Esophagus squamous epithelium (tissue), 5 donors: Measurements from ENCODE around the gene RIT2. TPM values are rescaled to one million over a fixed set of nuclear protein-coding genes. Genes with fewer than 3 reads are reported as not detected.

Experiments used
- DNase-seq: peaks from one replicate; lab custom pipeline; 2025; lab: John Stamatoyannopoulos, UW
- H3K27ac ChIP-seq, 4 donors: fragments of 200-600 bp; sonication (generic); one replicate each; pipeline ENCODE4 v1.5.1; 2016 to 2019; ENCODE audit warnings: mild to moderate bottlenecking in 1 of 4
- H3K27me3 ChIP-seq, 4 donors: fragments of 200-600 bp; sonication (generic); 1 replicate in 3 of 4; 2 replicates in 1 of 4; pipeline versions ENCODE4 v1.5.1 to v1.6.0; 2017 to 2021; ENCODE audit warnings: antibody characterized with exemption in 1 of 4
- H3K36me3 ChIP-seq, 3 donors: fragments of 200-600 bp; sonication (generic); one replicate each; pipeline ENCODE4 v1.5.1; 2016 to 2019
- H3K4me1 ChIP-seq, 3 donors: fragments of 200-600 bp; sonication (generic); one replicate each; pipeline ENCODE4 v1.5.1; 2017 to 2019
- H3K4me3 ChIP-seq, 4 donors: fragments of 200-600 bp; sonication (generic); 1 replicate in 3 of 4; 2 replicates in 1 of 4; pipeline ENCODE4 v1.5.1; 2016 to 2019; ENCODE audit warnings: mild to moderate bottlenecking in 2 of 4, moderate library complexity in 1 of 4
- H3K9me3 ChIP-seq, 3 donors: fragments of 200-600 bp; sonication (generic); one replicate each; pipeline ENCODE4 v1.5.1; 2016 to 2019
- POLR2A ChIP-seq, 4 donors: fragments of 450-650 bp; IDR thresholded peaks; one replicate each; pipeline ENCODE4 v1.6.1; 2017; ENCODE audit warnings: antibody characterized with exemption in 4 of 4, mild to moderate bottlenecking in 4 of 4, moderate library complexity in 3 of 4
- WGBS, 2 donors: methylation state at CpG; one replicate each; pipeline ENCODE4 v1.1.5; 2018; 5-methylcytosine and 5-hydroxymethylcytosine counted together
- intact Hi-C: fragments of 100-400 bp; cut with DNase I; formaldehyde crosslinking; loops from one replicate; pipeline ENCODE4 v1.15.0; 2022
- total RNA-seq, 4 donors: library from RNA; depleted of rRNA; stranded (reverse); fragments of >200 nt; gene quantifications; one replicate each; pipeline ENCODE4 v1.1.0, GENCODE V29; 2016
- TF ChIP-seq, protein P1 (sequence below), 6 experiments: fragments of 450-650 bp in 4 of 6; fragments of 200-600 bp in 2 of 6; sonication (generic) in 2 of 6; IDR thresholded peaks; one replicate each; pipeline ENCODE4 v1.5.1; 2016 to 2019; ENCODE audit warnings: antibody characterized with exemption in 6 of 6, mild to moderate bottlenecking in 4 of 6, moderate library complexity in 4 of 6
- donor health status: DM: yes; HTN: yes; CAD: no.

RIT2 gene
- total RNA-seq, 4 donors from 2014 or later: not detected

DNA sequence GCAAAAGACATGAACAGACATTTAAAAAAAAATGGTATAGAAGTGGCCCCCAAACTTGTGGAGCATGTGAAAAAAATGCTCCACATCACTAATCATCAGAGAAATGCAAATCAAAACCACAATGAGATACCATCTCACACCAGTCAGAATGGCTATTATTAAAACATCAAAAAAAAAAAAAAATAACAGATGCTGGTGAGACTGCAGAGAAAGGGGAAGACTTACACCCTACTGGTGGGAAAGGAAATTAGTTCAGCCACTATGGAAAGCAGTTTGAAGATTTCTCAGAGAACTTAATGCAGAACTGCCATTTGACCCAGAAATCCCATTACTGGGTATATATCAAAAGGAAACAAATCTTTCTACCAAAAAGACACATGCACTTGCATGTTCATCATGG, 164.8 kb downstream of the RIT2 start:
- Histone ChIP-seq H3K36me3 (no peaks in the 10 kb centered on the region), H3K4me3 (no peak overlapping the region), H3K9me3 (no peaks in the 10 kb centered on the region), H3K4me1 (no peaks in the 10 kb centered on the region), H3K27ac (no peak overlapping the region), H3K27me3 (no peaks in the 10 kb centered on the region)
- intact Hi-C loops: no loop called here
- no peak for DNase-seq
- TF ChIP-seq POLR2A (IDR thresholded peaks at IDR 0.05): no peak
- TF ChIP-seq, protein P1, sequence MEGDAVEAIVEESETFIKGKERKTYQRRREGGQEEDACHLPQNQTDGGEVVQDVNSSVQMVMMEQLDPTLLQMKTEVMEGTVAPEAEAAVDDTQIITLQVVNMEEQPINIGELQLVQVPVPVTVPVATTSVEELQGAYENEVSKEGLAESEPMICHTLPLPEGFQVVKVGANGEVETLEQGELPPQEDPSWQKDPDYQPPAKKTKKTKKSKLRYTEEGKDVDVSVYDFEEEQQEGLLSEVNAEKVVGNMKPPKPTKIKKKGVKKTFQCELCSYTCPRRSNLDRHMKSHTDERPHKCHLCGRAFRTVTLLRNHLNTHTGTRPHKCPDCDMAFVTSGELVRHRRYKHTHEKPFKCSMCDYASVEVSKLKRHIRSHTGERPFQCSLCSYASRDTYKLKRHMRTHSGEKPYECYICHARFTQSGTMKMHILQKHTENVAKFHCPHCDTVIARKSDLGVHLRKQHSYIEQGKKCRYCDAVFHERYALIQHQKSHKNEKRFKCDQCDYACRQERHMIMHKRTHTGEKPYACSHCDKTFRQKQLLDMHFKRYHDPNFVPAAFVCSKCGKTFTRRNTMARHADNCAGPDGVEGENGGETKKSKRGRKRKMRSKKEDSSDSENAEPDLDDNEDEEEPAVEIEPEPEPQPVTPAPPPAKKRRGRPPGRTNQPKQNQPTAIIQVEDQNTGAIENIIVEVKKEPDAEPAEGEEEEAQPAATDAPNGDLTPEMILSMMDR (IDR thresholded peaks at IDR 0.05): no peak

- intact Hi-C loops: no loop called here
- Histone ChIP-seq H3K36me3 (no peaks in the 10 kb centered on the region), H3K27ac (no peak overlapping the region), H3K4me3 (no peak overlapping the region), H3K4me1 (no peaks in the 10 kb centered on the region), H3K9me3 (no peaks in the 10 kb centered on the region), H3K27me3 (no peaks in the 10 kb centered on the region)
- TF ChIP-seq, protein P1 (IDR thresholded peaks at IDR 0.05): no peak
- TF ChIP-seq POLR2A (IDR thresholded peaks at IDR 0.05): no peak
- WGBS, 2 donors: 67 to 87% methylated on average over 1 of the region's 1 CpG
- no peak for DNase-seq
These were observed 166.7 kb downstream of the RIT2 start for GRCh38 chr18:42948831-42949230.

DNA sequence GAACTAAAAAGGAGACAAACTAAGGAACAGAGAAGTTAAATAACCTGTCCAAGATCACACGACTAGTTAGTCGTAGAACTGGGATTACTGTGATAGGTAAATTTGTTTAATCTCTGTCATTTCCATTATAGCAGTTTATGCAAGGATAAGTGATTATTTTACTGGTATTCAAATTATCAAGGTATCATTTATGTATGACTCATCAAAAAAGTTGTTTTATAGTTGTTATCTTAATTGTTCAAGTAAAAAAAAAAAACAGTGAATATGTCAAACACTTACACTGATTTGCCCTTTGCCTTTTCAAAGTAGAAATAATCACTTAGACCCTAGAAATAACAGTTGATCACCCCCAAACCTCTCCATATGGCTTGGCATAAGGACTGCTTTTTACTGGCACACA, 173.6 kb downstream of the RIT2 start:
- no peaks in the 10 kb centered on the region for H3K4me1 ChIP-seq
- DNase-seq: no peak
- no peak overlapping the region for H3K27ac ChIP-seq
- WGBS, 2 donors: 49 to 51% methylated on average over 2 of the region's 2 CpGs
- intact Hi-C loops: no loop called here
- H3K27me3 ChIP-seq: no peaks in the 10 kb centered on the region
- TF ChIP-seq POLR2A (IDR thresholded peaks at IDR 0.05): no peak
- TF ChIP-seq, protein P1 (IDR thresholded peaks at IDR 0.05): no peak
- H3K4me3 ChIP-seq: no peak overlapping the region
- no peaks in the 10 kb centered on the region for H3K36me3 ChIP-seq
- H3K9me3 ChIP-seq: no peaks in the 10 kb centered on the region

- no peaks in the 10 kb centered on the region for H3K9me3 ChIP-seq
- no peak for DNase-seq
- intact Hi-C loops: no loop called here
- no peaks in the 10 kb centered on the region for H3K27me3 ChIP-seq
- no peak overlapping the region for H3K27ac ChIP-seq
- no peaks in the 10 kb centered on the region for H3K36me3 ChIP-seq
- no peaks in the 10 kb centered on the region for H3K4me1 ChIP-seq
- TF ChIP-seq, protein P1 (IDR thresholded peaks at IDR 0.05): no peak
- no peak for TF ChIP-seq POLR2A (IDR thresholded peaks at IDR 0.05)
- WGBS, 2 donors: 60 to 69% methylated on average over 2 of the region's 2 CpGs
- H3K4me3 ChIP-seq: no peak overlapping the region
These were observed 174.5 kb downstream of the RIT2 start for GRCh38 chr18:42941021-42941420.

DNA sequence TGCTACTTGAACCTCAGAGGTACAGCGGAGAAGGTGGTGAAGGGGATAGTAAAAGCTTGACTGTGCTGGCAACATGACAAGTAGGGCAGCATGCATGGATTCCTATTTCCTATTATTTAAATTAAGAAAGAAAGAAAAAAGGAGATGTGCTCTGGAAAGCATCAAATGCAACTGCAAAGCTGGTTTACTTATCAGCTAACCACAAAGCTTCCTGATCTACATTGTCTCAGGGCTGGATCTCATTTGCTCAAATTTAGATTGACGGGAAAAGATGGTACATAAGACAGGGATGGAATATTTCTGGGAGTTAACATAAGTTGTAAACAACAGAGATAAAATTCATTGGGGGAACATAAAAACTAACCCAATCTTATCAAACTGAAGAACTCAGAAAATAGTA, 178.0 kb downstream of the RIT2 start:
- intact Hi-C loops: no loop called here
- Histone ChIP-seq H3K4me3 (no peak overlapping the region), H3K4me1 (no peaks in the 10 kb centered on the region), H3K36me3 (no peaks in the 10 kb centered on the region), H3K27ac (no peak overlapping the region), H3K27me3 (no peaks in the 10 kb centered on the region), H3K9me3 (no peaks in the 10 kb centered on the region)
- 82 to 88% methylated on average over 2 of the region's 2 CpGs for WGBS, 2 donors
- TF ChIP-seq POLR2A (IDR thresholded peaks at IDR 0.05): no peak
- TF ChIP-seq, protein P1 (IDR thresholded peaks at IDR 0.05): no peak
- DNase-seq: no peak
